GM12878 (cell line): Measurements from ENCODE around the gene ZNF48. TPM values are rescaled to one million over a fixed set of nuclear protein-coding genes. Genes with fewer than 3 reads are reported as not detected.

ENCODE experiments used
- ATAC-seq: fragments of 200-7000 bp; cut with Tn5 transposase; 3 replicates; pipeline ENCODE4 v1.9.1; 2020; ENCODE audit warnings: mild to moderate bottlenecking, moderate library complexity
- BruUV-seq: library from RNA; stranded (reverse); fragments of 400-500 nt; replicated peaks from 2 replicates; lab custom pipeline; 2021; lab: Mats Ljungman, UMichigan
- CTCF ChIA-PET: fragments of 300-600 bp; sonication (Branson Sonifier 250); formaldehyde crosslinking; extraction: SDS; loops from one replicate; lab custom pipeline; 2021; ENCODE audit warnings: inconsistent platforms; lab: Yijun Ruan, JAX
- POLR2A ChIA-PET: fragments of 350-600 bp; formaldehyde crosslinking; extraction: SDS; loops from one replicate; lab custom pipeline; 2021; ENCODE audit warnings: inconsistent platforms; lab: Charles Lee
- RAD21 ChIA-PET: fragments of 300-600 bp; sonication (Branson Sonifier 250); formaldehyde crosslinking; loops from one replicate; lab custom pipeline; 2023; ENCODE audit warnings: antibody characterized with exemption; ENCODE audit not compliant: unreplicated experiment; lab: Charles Lee
- SMC1A ChIA-PET: fragments of 300-600 bp; sonication (Branson Sonifier 250); formaldehyde crosslinking; loops from one replicate; lab custom pipeline; 2023; ENCODE audit not compliant: unreplicated experiment, uncharacterized antibody; lab: Charles Lee
- DNase-seq: peaks from one replicate; pipeline ENCODE4 v3.0.0-alpha.2; 2011; ENCODE audit warnings: low read depth, low spot score
- FAIRE-seq: peaks from 3 replicates; lab custom pipeline; 2011; peaks lifted over from hg19 to GRCh38; lab: Jason Lieb, UNC
- H2AFZ ChIP-seq: 2 replicates; pipeline ENCODE4 v1.6.0; 2011; ENCODE audit warnings: low read depth, low read length, control low read depth; ENCODE audit not compliant: control insufficient read depth
- H3K27ac ChIP-seq: 2 replicates; pipeline ENCODE4 v1.5.1; 2011; ENCODE audit warnings: control low read depth; ENCODE audit not compliant: control insufficient read depth, insufficient read depth
- H3K27me3 ChIP-seq, 2 experiments: replicated peaks in 1 of 2; 2 replicates each; pipeline versions ENCODE4 v1.6.0 to v1.6.1; 2011; ENCODE audit warnings: low read length in 1 of 2; ENCODE audit not compliant: control insufficient read depth in 2 of 2, insufficient read depth in 2 of 2
- H3K36me3 ChIP-seq, 2 experiments: 2 replicates each; pipeline ENCODE4 v1.5.1; 2011; ENCODE audit warnings: low read length in 1 of 2; ENCODE audit not compliant: control insufficient read depth in 2 of 2, insufficient read depth in 2 of 2
- H3K4me1 ChIP-seq: 2 replicates; pipeline ENCODE4 v1.6.1; 2011; ENCODE audit warnings: mild to moderate bottlenecking, low read length, moderate library complexity, mixed read lengths; ENCODE audit not compliant: control insufficient read depth, insufficient read depth
- H3K4me2 ChIP-seq: 2 replicates; pipeline ENCODE4 v1.6.0; 2011; ENCODE audit warnings: control low read depth; ENCODE audit not compliant: control insufficient read depth, insufficient read depth
- H3K4me3 ChIP-seq: fragments of 200-600 bp; sonication (generic); 2 replicates; pipeline ENCODE4 v1.5.1; 2016
- H3K79me2 ChIP-seq: 2 replicates; pipeline ENCODE4 v1.6.0; 2011; ENCODE audit warnings: low read length; ENCODE audit not compliant: control insufficient read depth, insufficient read depth
- H3K9ac ChIP-seq: 2 replicates; pipeline ENCODE4 v1.8.0; 2011; ENCODE audit warnings: low read length, control low read depth, mixed read lengths; ENCODE audit not compliant: control insufficient read depth, insufficient read depth
- H3K9me3 ChIP-seq: replicated peaks from 3 replicates; pipeline ENCODE4 v1.5.1; 2011; ENCODE audit warnings: mild to moderate bottlenecking, low read length; ENCODE audit not compliant: control insufficient read depth, insufficient read depth
- H4K20me1 ChIP-seq: 2 replicates; pipeline ENCODE4 v1.6.0; 2011; ENCODE audit not compliant: control insufficient read depth, insufficient read depth
- BACH1 ChIP-seq: fragments of 450-650 bp; IDR thresholded peaks from 2 replicates; pipeline ENCODE4 v1.6.1; 2017; ENCODE audit warnings: mild to moderate bottlenecking, borderline replicate concordance
- CBFB ChIP-seq: IDR thresholded peaks from 2 replicates; pipeline ENCODE4 v1.6.1; 2016; ENCODE audit warnings: antibody characterized with exemption, low read depth
- CREM ChIP-seq: IDR thresholded peaks from 2 replicates; pipeline ENCODE4 v1.6.1; 2014; ENCODE audit warnings: antibody characterized with exemption, low read depth
- ESRRA ChIP-seq: IDR thresholded peaks from 2 replicates; pipeline ENCODE4 v1.6.1; 2012; ENCODE audit warnings: mild to moderate bottlenecking, low read length, improper control_type of control experiment
- IKZF1 ChIP-seq: fragments of 450-650 bp; conservative IDR thresholded peaks from 2 replicates; pipeline ENCODE4 v1.6.1; 2017; ENCODE audit warnings: antibody characterized with exemption, mild to moderate bottlenecking
- IKZF2 ChIP-seq, 2 experiments: fragments of 450-650 bp; IDR thresholded peaks; 2 replicates each; pipeline ENCODE4 v1.6.1; 2017; ENCODE audit warnings: mild to moderate bottlenecking in 2 of 2, moderate library complexity in 2 of 2
- NFXL1 ChIP-seq: fragments of 450-650 bp; IDR thresholded peaks from 2 replicates; pipeline ENCODE4 v1.6.1; 2017; ENCODE audit warnings: antibody characterized with exemption, mild to moderate bottlenecking, borderline replicate concordance
- NR2C1 ChIP-seq: fragments of 450-650 bp; IDR thresholded peaks from 2 replicates; pipeline ENCODE4 v1.6.1; 2017; ENCODE audit warnings: antibody characterized with exemption, mild to moderate bottlenecking, moderate library complexity
- RELB ChIP-seq: fragments of 450-650 bp; IDR thresholded peaks from 2 replicates; pipeline ENCODE4 v1.6.1; 2017; ENCODE audit warnings: low read depth, mild to moderate bottlenecking, moderate library complexity
- SIN3A ChIP-seq: IDR thresholded peaks from 2 replicates; pipeline ENCODE4 v1.6.1; 2012; ENCODE audit warnings: low read depth, low read length, improper control_type of control experiment
- SP1 ChIP-seq: IDR thresholded peaks from one replicate; pipeline ENCODE4 v1.6.1; 2011; ENCODE audit warnings: low read depth, low read length
- USF1 ChIP-seq: IDR thresholded peaks from 2 replicates; pipeline ENCODE4 v1.6.1; 2011; ENCODE audit warnings: borderline replicate concordance, low read depth, mild to moderate bottlenecking, moderate library complexity, mixed read lengths, low read length; ENCODE audit not compliant: insufficient read depth; ENCODE audit errors: extremely low read length
- WGBS: methylation state at CpG from one replicate; pipeline ENCODE4 v1.1.6; 2016; ENCODE audit warnings: low lambda C conversion rate; ENCODE audit not compliant: insufficient replicate concordance, insufficient coverage; ENCODE audit errors: missing lambda C conversion rate; 5-methylcytosine and 5-hydroxymethylcytosine counted together
- in situ Hi-C: fragments of 300-500 bp; cut with MboI; formaldehyde crosslinking; loops from 9 replicates; pipeline ENCODE4 v1.14.3; 2018; ENCODE audit warnings: mixed read lengths
- intact Hi-C: fragments of 100-400 bp; cut with micrococcal nuclease; formaldehyde crosslinking; loops from one replicate; pipeline ENCODE4 v1.14.2; 2022; ENCODE audit not compliant: unreplicated experiment
- polyA plus RNA-seq, 11 experiments: library from polyadenylated mRNA; depleted of rRNA in 4 of 11; unstranded in 6 of 11; stranded (reverse) in 5 of 11; fragments of >200 nt; fragmentation: Nextera tagmentation in 4 of 11; fragmentation: Illumina TruSeq in 1 of 11; extraction: Ambion mirVana in 4 of 11; extraction: Trizol in 1 of 11; gene quantifications; 1 replicate in 1 of 11; 2 replicates in 10 of 11; pipeline versions ENCODE4 v1.2.1 to v1.2.3, GENCODE V29; 2011 to 2016; ENCODE audit warnings: inconsistent platforms in 2 of 11, missing spikeins in 2 of 11, low read depth in 1 of 11
- total RNA-seq, 4 experiments: library from RNA; depleted of rRNA in 3 of 4; stranded (reverse); fragments of >200 nt in 3 of 4; fragmentation: Illumina TruSeq in 1 of 4; extraction: Trizol in 1 of 4; gene quantifications; 2 replicates each; pipeline versions ENCODE4 v1.2.1 to v1.2.3, GENCODE V29; 2013 to 2021

ZNF48 gene
- total and polyA plus RNA-seq, 10 of the 15 experiments (the other 5 are each of a cell fraction or from before 2014, with no cell fraction given): 0.14 to 12.0 (median 4.2) TPM

- DNase-seq: no peak
- BruUV-seq: no TSS peak
Measured at GRCh38 chr16:30406795-30407101, 11.5 kb downstream of the ZNF48 start.

GRCh38 chr16:30407102-30407803, 12.0 kb downstream of the ZNF48 start, which contains the start of gene ZNF771:
Gene ZNF771, plus strand, starts transcription at chr16:30407606. Its CDS starts 448 bp downstream, at chr16:30408054.
- BruUV-seq: no TSS peak
- Histone ChIP-seq H3K9me3 (no peaks in the 10 kb centered on the region), H4K20me1 (no peaks in the 10 kb centered on the region), H3K27ac (no peak within 1 kb of the TSS), H3K79me2 (no peaks in the 10 kb centered on the region; the same call in 1 of the 2 replicates), H3K4me2 (peak within 1 kb of the TSS; percentile 67), H3K4me3 (peak within 1 kb of the TSS; percentile 83), H2AFZ (peak within 1 kb of the TSS; percentile 55), H3K4me1 (peaks cover 14% of the 10 kb centered on the region), H3K9ac (peak within 1 kb of the TSS; percentile 13; the same call in 1 of the 2 replicates), H3K36me3 (peaks cover 0 to 2% of the 10 kb centered on the region in 2 experiments; a peak in 1 of 4 replicates), H3K27me3 (no peaks in the 10 kb centered on the region; a peak in 1 of 4 replicates)
- ATAC-seq: peak; percentile 93
- CTCF ChIA-PET: interaction anchor here (0.6 to 8.1 kb wide), 17 partner anchors 8 to 315 kb away, joined by 3 to 70 read pairs (median 4); partner anchors contain the start of genes CD2BP2, DCTPP1, SEPTIN1 and TBC1D10B
- DNase-seq: no peak
- SMC1A ChIA-PET: interaction anchor here (0.6 to 3.8 kb wide), 8 partner anchors 12 to 315 kb away, joined by 3 to 18 read pairs (median 8); partner anchors contain the start of genes DCTPP1, SEPTIN1, TBX6 and ZNF48
- WGBS: 0% methylated on average over 41 of the region's 65 CpGs
- RAD21 ChIA-PET: interaction anchor here (0.5 to 4.4 kb wide), 13 partner anchors 11 to 375 kb away, joined by 3 to 33 read pairs (median 4); partner anchors contain the start of genes DCTPP1, SEPTIN1, TBC1D10B and TBX6
- POLR2A ChIA-PET: interaction anchor here (0.6 to 2.4 kb wide), 8 partner anchors 8 to 315 kb away, joined by 3 to 12 read pairs (median 4); partner anchors contain the start of genes SEPTIN1, TBX6 and ZNF48
- in situ Hi-C loops: loop anchor here (5.0 kb wide), 1 partner anchor 315 kb away; the partner anchor contains the start of gene TBX6
- intact Hi-C loops: loop anchor here (5.0 kb wide), 1 partner anchor 315 kb away; the partner anchor contains the start of gene TBX6
- no peak for FAIRE-seq
- TF ChIP-seq BACH1: peak; percentile 18; the same call in 1 of the 2 replicates
- no peak for TF ChIP-seq ESRRA
- peak; percentile 83 for TF ChIP-seq USF1
- peak; percentile 67 for TF ChIP-seq SP1
- TF ChIP-seq NFXL1: no peak
- TF ChIP-seq SIN3A: 0 out of 2 replicates have a peak, but pooled peaks have one; percentile 32
- TF ChIP-seq IKZF1: peak; percentile 75
- 0 out of 2 replicates have a peak, but pooled peaks have one; percentile 22 for TF ChIP-seq CBFB
- TF ChIP-seq RELB: 0 out of 2 replicates have a peak, but pooled peaks have one; percentile 25

More at GRCh38 chr16:30406795-30407101, 11.5 kb downstream of the ZNF48 start:
- WGBS: 21% methylated on average over 14 of the region's 14 CpGs
- peak overlapping the region; percentile 55 for H2AFZ ChIP-seq
- no peaks in the 10 kb centered on the region for H3K9me3 ChIP-seq
- TF ChIP-seq IKZF2 (IDR thresholded peaks at IDR 0.05): 0 out of 4 replicates have a peak, but pooled peaks of 1 of the 2 experiments have one; percentile 49
- no peak for TF ChIP-seq NR2C1
- peak; percentile 8; the same call in 1 of the 2 replicates for TF ChIP-seq CREM
- intact Hi-C loops: loop anchor here (5.0 kb wide), 1 partner anchor 314 kb away; the partner anchor contains the start of gene TBX6
- FAIRE-seq (no peak), ATAC-seq (peak; percentile 9)
- H3K79me2 ChIP-seq: no peaks in the 10 kb centered on the region; the same call in 1 of the 2 replicates
- RAD21 ChIA-PET: interaction anchor here (0.5 to 4.4 kb wide), 11 partner anchors 11 to 315 kb away, joined by 3 to 33 read pairs (median 7); partner anchors contain the start of genes DCTPP1, SEPTIN1, TBC1D10B and TBX6
- peaks cover 0 to 2% of the 10 kb centered on the region in 2 experiments; a peak in 1 of 4 replicates for H3K36me3 ChIP-seq
- no peaks in the 10 kb centered on the region; a peak in 1 of 4 replicates for H3K27me3 ChIP-seq
- no peak overlapping the region for H3K27ac ChIP-seq
- in situ Hi-C loops: loop anchor here (5.0 kb wide), 1 partner anchor 314 kb away; the partner anchor contains the start of gene TBX6
- peak overlapping the region; percentile 0; the same call in 1 of the 2 replicates for H3K9ac ChIP-seq
- SMC1A ChIA-PET: interaction anchor here (0.6 to 3.4 kb wide), 7 partner anchors 11 to 191 kb away, joined by 3 to 15 read pairs (median 5); partner anchors contain the start of genes DCTPP1, SEPTIN1 and ZNF48
- CTCF ChIA-PET: interaction anchor here (0.6 to 8.1 kb wide), 11 partner anchors 12 to 315 kb away, joined by 3 to 70 read pairs (median 4); partner anchors contain the start of genes DCTPP1, SEPTIN1, TBC1D10B and TBX6
- H3K4me2 ChIP-seq: peak overlapping the region; percentile 19
- peak overlapping the region; percentile 83 for H3K4me3 ChIP-seq
- no peaks in the 10 kb centered on the region for H4K20me1 ChIP-seq
- POLR2A ChIA-PET: interaction anchor here (0.6 to 2.4 kb wide), 7 partner anchors 9 to 315 kb away, joined by 3 to 12 read pairs (median 6); partner anchors contain the start of genes SEPTIN1, TBX6 and ZNF48
- peaks cover 14% of the 10 kb centered on the region for H3K4me1 ChIP-seq
